Stimulated activated CD4-positive, alpha-beta T cell treated with anti-CD3 and anti-CD28 coated beads, Interleukin-15, amount 100 ng/mL, for 1 hour (primary cell): ENCODE data around the gene CHCHD6.

Experiments
- DNase-seq, 2 donors: peaks; one replicate each; pipeline ENCODE4 v3.0.0-alpha.2; 2020; ENCODE audit warnings: low read depth in 1 of 2, low spot score in 1 of 2

Gene CHCHD6

GRCh38 chr3:127003175-127003555 is 299.1 kb downstream of the CHCHD6 start:
- no peak for DNase-seq

DNA sequence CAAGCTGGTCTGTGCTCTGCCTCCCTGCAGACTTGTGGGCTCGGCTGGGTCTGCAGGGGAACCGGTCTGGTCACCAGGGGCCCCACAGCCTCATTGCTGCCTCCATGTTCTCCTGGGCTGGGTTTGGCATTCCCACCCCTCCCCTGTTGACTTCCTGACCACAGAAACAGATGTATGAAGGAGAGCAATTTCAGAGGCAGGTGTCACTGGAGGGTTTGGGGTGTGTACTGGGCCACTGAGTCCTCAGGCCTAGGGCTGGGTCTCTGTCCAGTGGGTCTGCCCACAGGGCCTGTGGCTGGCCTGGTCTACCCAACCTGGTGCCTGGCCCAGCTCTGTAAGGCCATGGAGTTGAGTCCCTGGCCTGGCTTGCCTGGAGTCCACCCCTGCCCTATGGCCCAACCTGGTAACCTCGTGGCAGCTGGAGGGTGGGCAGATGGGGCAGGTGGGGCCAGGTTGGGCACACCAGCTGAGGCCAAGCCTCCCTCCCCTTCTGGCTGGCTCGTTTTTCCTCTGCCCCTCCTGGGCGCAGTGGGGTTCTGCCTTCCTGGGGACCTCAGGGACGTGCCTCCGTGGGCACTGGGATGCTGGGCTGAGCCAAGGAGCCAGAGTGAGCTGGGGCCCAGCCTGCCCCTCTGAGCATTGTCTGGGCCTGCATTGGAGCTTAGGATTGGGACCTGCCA is 299.7 kb downstream of the CHCHD6 start:
- DNase-seq: no peak

DNA sequence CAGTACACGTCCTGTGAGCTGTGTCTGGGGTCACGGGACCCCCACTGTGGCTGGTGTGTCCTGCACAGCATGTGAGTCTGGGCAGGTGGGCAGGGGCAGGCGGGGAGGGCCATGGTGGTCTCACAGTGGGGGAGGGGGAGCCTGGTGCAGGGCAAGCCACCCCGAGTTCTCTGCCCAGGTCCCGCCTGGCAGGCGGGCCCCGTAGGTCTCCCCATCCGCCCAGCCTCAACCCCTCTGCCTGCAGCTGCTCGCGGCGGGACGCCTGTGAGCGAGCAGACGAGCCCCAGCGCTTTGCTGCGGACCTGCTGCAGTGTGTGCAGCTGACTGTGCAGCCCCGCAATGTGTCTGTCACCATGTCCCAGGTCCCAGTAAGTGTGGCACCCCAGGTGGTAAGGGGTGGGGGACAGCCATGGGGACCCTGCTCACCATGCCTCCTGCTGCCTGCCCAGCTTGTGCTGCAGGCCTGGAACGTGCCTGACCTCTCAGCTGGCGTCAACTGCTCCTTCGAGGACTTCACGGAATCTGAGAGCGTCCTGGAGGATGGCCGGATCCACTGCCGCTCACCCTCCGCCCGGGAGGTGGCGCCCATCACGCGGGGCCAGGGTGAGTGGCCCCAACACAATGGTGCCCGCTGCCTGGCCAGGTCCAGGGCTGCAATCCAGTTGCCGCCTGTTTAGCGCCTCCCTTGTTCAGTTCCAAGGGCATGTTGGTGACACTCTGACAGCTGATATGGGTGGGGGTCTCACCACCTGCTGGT is 300.8 kb downstream of the CHCHD6 start:
- no peak for DNase-seq

DNA sequence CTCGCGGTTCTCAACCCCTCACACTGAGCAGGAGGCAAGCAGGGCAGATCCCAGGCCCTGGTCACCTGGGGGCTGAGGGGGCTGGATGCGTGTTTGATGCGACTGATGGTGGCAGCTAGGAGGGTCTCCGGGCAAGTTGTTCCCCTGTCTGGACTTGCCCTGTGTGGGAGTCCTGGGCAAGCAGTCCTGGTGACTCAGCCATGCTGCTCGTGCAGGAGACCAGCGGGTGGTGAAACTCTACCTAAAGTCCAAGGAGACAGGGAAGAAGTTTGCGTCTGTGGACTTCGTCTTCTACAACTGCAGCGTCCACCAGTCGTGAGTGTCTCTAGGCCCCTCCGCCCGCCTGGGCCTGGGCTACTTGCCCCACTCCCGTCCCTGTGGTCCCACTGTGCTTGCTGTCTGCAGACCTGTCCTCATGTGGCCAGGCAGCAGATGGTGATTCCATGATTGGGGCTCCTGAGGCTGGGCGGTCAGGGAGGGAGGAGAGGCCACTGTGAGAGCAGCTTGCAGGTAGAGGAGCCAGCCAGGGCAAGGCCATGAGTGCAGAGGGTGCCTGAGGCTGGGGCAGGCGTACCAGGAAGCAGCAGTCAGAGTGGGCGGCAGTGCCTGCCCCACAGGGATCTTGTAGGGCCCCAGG is 301.9 kb downstream of the CHCHD6 start:
- no peak for DNase-seq

- no peak for DNase-seq
These were observed 302.9 kb downstream of the CHCHD6 start for GRCh38 chr3:127006781-127007436.

DNA sequence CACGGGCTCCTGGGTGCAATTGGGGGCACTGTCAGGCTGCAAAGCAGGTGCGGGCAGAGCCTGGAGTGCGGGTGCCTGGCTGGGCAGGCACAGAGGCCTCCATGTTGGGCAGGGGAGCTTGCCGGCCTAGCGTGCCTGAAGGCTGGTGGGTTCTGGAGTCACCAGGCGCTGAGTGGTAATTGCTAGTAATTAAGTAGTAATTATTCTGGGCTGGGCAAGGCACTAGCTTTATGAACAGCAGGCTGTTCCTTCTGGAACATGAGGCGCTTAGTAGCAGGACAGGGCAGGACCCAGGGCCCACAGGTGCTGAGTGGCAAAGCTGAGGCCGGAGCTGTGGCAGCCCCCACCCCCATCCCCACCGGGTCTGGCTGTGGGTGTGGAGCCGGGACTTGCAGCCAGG is 304.2 kb downstream of the CHCHD6 start:
- no peak for DNase-seq

GRCh38 chr3:127009531-127009930 is 305.5 kb downstream of the CHCHD6 start:
- DNase-seq: no peak
